Neuronal stem cell (in vitro differentiated cells): ENCODE data around the gene ITGB5.

ENCODE experiments used
- DNase-seq: peaks from one replicate; pipeline ENCODE4 v3.0.0-alpha.2; 2013; ENCODE audit warnings: low spot score
- H2AFZ ChIP-seq: one replicate; pipeline ENCODE4 v1.6.1; 2013; ENCODE audit warnings: mild to moderate bottlenecking, low read length, inconsistent platforms
- H2AK5ac ChIP-seq: 2 replicates; pipeline ENCODE4 v1.6.1; 2013; ENCODE audit warnings: low read depth, mild to moderate bottlenecking, inconsistent platforms, low read length, moderate library complexity, mixed read lengths
- H2BK120ac ChIP-seq: 2 replicates; pipeline ENCODE4 v1.6.1; 2013; ENCODE audit warnings: low read depth, mild to moderate bottlenecking, inconsistent platforms, low read length, moderate library complexity, mixed read lengths
- H2BK12ac ChIP-seq: one replicate; pipeline ENCODE4 v1.6.1; 2013; ENCODE audit warnings: low read length, inconsistent platforms
- H2BK15ac ChIP-seq: 2 replicates; pipeline ENCODE4 v1.6.1; 2013; ENCODE audit warnings: mild to moderate bottlenecking, low read length, inconsistent platforms, mixed read lengths
- H2BK5ac ChIP-seq: one replicate; pipeline ENCODE4 v1.6.1; 2013; ENCODE audit warnings: inconsistent platforms, mild to moderate bottlenecking, low read length, moderate library complexity
- H3K14ac ChIP-seq: one replicate; pipeline ENCODE4 v1.6.1; 2013; ENCODE audit warnings: low read length, inconsistent platforms
- H3K18ac ChIP-seq: 2 replicates; pipeline ENCODE4 v1.6.1; 2013; ENCODE audit warnings: low read length, inconsistent platforms
- H3K23ac ChIP-seq: 2 replicates; pipeline ENCODE4 v1.6.1; 2013; ENCODE audit warnings: low read depth, mild to moderate bottlenecking, mixed read lengths, low read length, inconsistent platforms; ENCODE audit not compliant: poor library complexity
- H3K27ac ChIP-seq: replicated peaks from 3 replicates; pipeline ENCODE4 v1.5.1; 2013; ENCODE audit warnings: low read length, inconsistent platforms
- H3K27me3 ChIP-seq, 3 experiments: 2 replicates each; pipeline ENCODE4 v1.6.1; 2013; ENCODE audit warnings: low read length in 3 of 3, mild to moderate bottlenecking in 2 of 3, inconsistent platforms in 1 of 3, low read depth in 1 of 3, mixed read lengths in 1 of 3, moderate library complexity in 1 of 3; ENCODE audit not compliant: control insufficient read depth in 3 of 3, insufficient read depth in 3 of 3
- H3K36me3 ChIP-seq, 2 donors: replicated peaks in 1 of 2; 2 replicates each; pipeline ENCODE4 v1.6.1; 2013; ENCODE audit warnings: low read length in 2 of 2; ENCODE audit not compliant: control insufficient read depth in 2 of 2, insufficient read depth in 2 of 2
- H3K4ac ChIP-seq: 2 replicates; pipeline ENCODE4 v1.6.1; 2013; ENCODE audit warnings: inconsistent platforms, mild to moderate bottlenecking, low read length, moderate library complexity
- H3K4me1 ChIP-seq, 2 donors: 1 replicate in 1 of 2; 2 replicates in 1 of 2; pipeline ENCODE4 v1.6.1; 2013; ENCODE audit warnings: low read length in 2 of 2, low read depth in 1 of 2; ENCODE audit not compliant: control insufficient read depth in 2 of 2, insufficient read depth in 1 of 2
- H3K4me2 ChIP-seq: one replicate; pipeline ENCODE4 v1.6.1; 2013; ENCODE audit warnings: mild to moderate bottlenecking, low read length, inconsistent platforms; ENCODE audit not compliant: insufficient read depth, poor library complexity, severe bottlenecking
- H3K4me3 ChIP-seq, 2 donors: 2 replicates each; pipeline ENCODE4 v1.5.1; 2013; ENCODE audit warnings: low read length in 2 of 2, mild to moderate bottlenecking in 2 of 2, inconsistent platforms in 1 of 2, moderate library complexity in 1 of 2
- H3K79me1 ChIP-seq: one replicate; pipeline ENCODE4 v1.6.1; 2013; ENCODE audit warnings: low read depth, mild to moderate bottlenecking, inconsistent platforms, low read length, moderate library complexity
- H3K9ac ChIP-seq: one replicate; pipeline ENCODE4 v1.6.1; 2013; ENCODE audit warnings: mild to moderate bottlenecking, low read depth, low read length, inconsistent platforms; ENCODE audit not compliant: poor library complexity
- H3K9me3 ChIP-seq, 2 donors: replicated peaks in 1 of 2; 2 replicates each; pipeline versions ENCODE3 to v1.6.1; 2013; ENCODE audit warnings: low read length in 2 of 2, mild to moderate bottlenecking in 2 of 2, inconsistent platforms in 1 of 2, low read depth in 1 of 2, mixed read lengths in 1 of 2, moderate library complexity in 1 of 2; ENCODE audit not compliant: control insufficient read depth in 2 of 2, insufficient read depth in 1 of 2
- H4K8ac ChIP-seq: one replicate; pipeline ENCODE4 v1.6.1; 2013; ENCODE audit warnings: low read depth, mild to moderate bottlenecking, inconsistent platforms, low read length, moderate library complexity
- H4K91ac ChIP-seq: one replicate; pipeline ENCODE4 v1.6.1; 2013; ENCODE audit warnings: low read length, low read depth, mild to moderate bottlenecking, inconsistent platforms; ENCODE audit not compliant: poor library complexity
- WGBS, 2 donors: extraction: QIAGEN DNeasy Blood & Tissue Kit; methylation state at CpG; one replicate each; pipeline ENCODE4 v1.1.7; 2013; ENCODE audit warnings: missing lambda C conversion rate in 2 of 2, mixed read lengths in 1 of 2; ENCODE audit not compliant: insufficient read length in 2 of 2, insufficient replicate concordance in 1 of 2; ENCODE audit errors: extremely low coverage in 2 of 2; 5-methylcytosine and 5-hydroxymethylcytosine counted together

Gene ITGB5

DNA sequence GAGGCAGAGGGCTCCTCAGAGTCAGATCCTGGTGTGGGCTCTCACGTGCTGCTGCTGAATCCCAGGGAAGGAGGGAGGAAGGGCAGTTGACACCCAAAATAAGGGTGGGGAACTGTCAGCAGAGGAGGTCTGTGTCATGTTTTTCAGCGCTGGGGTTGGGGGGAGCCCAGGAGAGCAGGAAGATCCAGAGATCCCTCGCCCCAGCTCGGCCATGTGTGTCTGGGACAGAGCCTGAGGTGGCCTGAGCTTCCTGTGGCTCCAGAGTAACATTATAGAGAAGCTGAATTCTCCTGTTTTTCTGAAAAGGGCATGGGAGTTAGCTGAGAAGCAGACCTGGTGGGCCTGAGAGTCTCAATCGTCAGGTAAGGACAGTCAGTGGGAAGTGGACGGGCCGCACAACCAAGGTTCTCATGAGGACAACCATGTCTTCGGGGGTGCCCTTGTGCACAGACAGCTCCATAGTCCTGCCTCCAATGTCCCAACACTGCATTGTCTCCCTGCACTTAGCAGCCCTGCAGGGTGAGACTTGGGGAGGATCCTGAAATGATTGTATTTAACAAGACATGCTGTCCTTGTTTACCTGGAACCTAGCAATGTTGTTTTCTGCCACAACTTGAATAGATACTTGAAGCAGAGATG, 138.5 kb downstream of the ITGB5 start:
- WGBS, 2 donors: no CpG with 5 or more reads among the region's 8 CpGs
- peak overlapping the region; percentile 6 for H2BK12ac ChIP-seq

DNA sequence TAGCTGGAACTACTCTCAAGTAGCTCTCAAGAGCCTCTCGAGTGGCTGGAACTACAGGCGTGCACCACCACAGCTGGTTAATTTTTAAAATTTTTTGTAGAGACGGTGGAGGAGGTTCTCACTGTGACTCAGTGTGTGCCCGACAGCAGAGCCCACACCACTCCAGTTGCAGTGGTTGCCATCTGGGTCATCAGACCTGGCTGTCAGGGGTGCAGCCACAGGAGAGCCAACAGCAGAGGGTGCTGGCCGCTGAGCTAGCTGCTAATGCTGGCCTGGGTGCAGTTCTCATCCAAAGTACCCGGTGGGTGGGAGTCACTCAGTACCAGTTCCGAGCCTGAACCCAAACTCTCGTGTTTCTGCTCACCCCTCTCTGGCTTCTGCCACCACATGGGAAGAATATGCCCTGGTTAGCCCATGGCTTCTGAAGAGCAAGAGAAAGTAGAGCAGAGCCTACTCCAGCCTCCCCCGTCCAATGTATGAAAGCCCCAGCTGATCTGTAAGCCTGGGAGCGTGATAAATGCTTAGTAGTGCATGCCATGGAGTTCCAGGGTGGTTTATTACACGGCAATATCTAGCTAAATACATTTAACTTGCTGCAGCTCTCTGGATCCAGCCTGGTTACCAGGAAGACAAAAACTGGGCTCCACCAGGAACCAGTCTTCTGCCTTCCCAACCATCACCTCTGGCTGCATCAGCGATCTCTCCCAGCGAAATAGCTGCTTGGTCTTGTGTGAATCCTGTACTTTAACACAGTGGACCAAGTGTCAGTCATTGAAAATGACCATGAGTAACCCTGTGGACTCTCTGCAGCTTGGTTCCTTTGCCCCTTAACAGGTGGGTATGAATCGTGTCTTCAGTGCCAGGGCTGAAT, 139.8 kb downstream of the ITGB5 start:
- no peak overlapping the region for H4K8ac ChIP-seq
- no peak overlapping the region for H3K23ac ChIP-seq
- H3K18ac ChIP-seq: no peak overlapping the region
- no peak overlapping the region for H2BK120ac ChIP-seq
- no peak overlapping the region for H3K9ac ChIP-seq
- no peak for DNase-seq
- no peak overlapping the region for H2BK5ac ChIP-seq
- H3K4me3 ChIP-seq: peak overlapping the region in 1 of 2 donors; percentile 51
- H3K14ac ChIP-seq: no peak overlapping the region
- peaks cover 17 to 50% of the 10 kb centered on the region in 2 donors for H3K36me3 ChIP-seq
- H2AK5ac ChIP-seq: no peak overlapping the region
- H3K4me1 ChIP-seq: peaks cover 0 to 1% of the 10 kb centered on the region in 2 donors
- no peak overlapping the region for H3K27ac ChIP-seq
- H3K9me3 ChIP-seq: no peaks in the 10 kb centered on the region
- H3K4me2 ChIP-seq: no peak overlapping the region
- H2BK15ac ChIP-seq: no peak overlapping the region
- no peak overlapping the region for H4K91ac ChIP-seq
- no peaks in the 10 kb centered on the region for H3K79me1 ChIP-seq
- no peak overlapping the region for H2BK12ac ChIP-seq
- no peak overlapping the region for H2AFZ ChIP-seq
- H3K27me3 ChIP-seq: no peaks in the 10 kb centered on the region
- WGBS, 2 donors: no CpG with 5 or more reads among the region's 14 CpGs
- no peak overlapping the region for H3K4ac ChIP-seq

More for the DNA sequence above, 138.5 kb downstream of the ITGB5 start:
- peak overlapping the region; percentile 0 for H3K27ac ChIP-seq
- no peak overlapping the region for H2BK120ac ChIP-seq
- peaks cover 0 to 1% of the 10 kb centered on the region in 2 donors for H3K4me1 ChIP-seq
- H3K4me3 ChIP-seq: peak overlapping the region in 1 of 2 donors; percentile 12
- H4K91ac ChIP-seq: no peak overlapping the region
- no peaks in the 10 kb centered on the region for H3K79me1 ChIP-seq
- DNase-seq: no peak
- no peaks in the 10 kb centered on the region for H3K9me3 ChIP-seq
- H3K9ac ChIP-seq: no peak overlapping the region
- H2AK5ac ChIP-seq: no peak overlapping the region
- H2BK5ac ChIP-seq: no peak overlapping the region
- H2AFZ ChIP-seq: no peak overlapping the region
- H3K14ac ChIP-seq: no peak overlapping the region
- H2BK15ac ChIP-seq: no peak overlapping the region
- no peak overlapping the region for H3K23ac ChIP-seq
- no peak overlapping the region for H4K8ac ChIP-seq
- H3K18ac ChIP-seq: no peak overlapping the region
- H3K4me2 ChIP-seq: no peak overlapping the region
- H3K4ac ChIP-seq: no peak overlapping the region
- H3K27me3 ChIP-seq: no peaks in the 10 kb centered on the region
- peaks cover 17 to 41% of the 10 kb centered on the region in 2 donors for H3K36me3 ChIP-seq

DNA sequence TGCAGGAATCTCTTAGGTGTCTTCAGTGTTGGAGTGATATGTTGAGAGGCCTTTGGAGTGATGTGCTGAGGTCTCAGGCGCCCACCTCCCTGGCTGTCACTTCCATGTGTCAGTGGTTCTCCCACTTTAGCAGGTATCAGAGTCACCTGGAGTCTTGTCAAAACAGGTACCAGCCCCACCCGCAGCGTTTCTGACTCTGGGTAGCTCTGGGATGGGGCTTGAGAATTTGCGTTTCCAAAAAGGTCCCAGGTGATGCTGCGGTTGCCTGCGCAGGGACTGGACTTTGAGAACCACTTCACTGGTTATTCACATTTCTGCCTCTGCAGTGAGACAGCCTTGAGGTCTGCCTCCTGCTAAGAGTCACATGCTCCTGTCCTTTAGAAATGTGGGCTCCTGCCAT, 141.4 kb downstream of the ITGB5 start:
- Histone ChIP-seq H2BK120ac (no peak overlapping the region), H3K4me2 (no peak overlapping the region), H3K27me3 (no peaks in the 10 kb centered on the region), H2BK15ac (no peak overlapping the region), H2BK12ac (no peak overlapping the region), H3K4me3 (no peak overlapping the region), H3K9ac (no peak overlapping the region), H3K18ac (no peak overlapping the region), H4K8ac (no peak overlapping the region), H3K27ac (no peak overlapping the region), H3K36me3 (peaks cover 21 to 66% of the 10 kb centered on the region in 2 donors), H2AK5ac (no peak overlapping the region), H2BK5ac (no peak overlapping the region), H3K4ac (no peak overlapping the region), H2AFZ (no peak overlapping the region), H3K23ac (no peak overlapping the region), H3K4me1 (peaks cover 0 to 1% of the 10 kb centered on the region in 2 donors), H4K91ac (no peak overlapping the region), H3K9me3 (no peaks in the 10 kb centered on the region), H3K79me1 (no peaks in the 10 kb centered on the region), H3K14ac (no peak overlapping the region)
- WGBS, 2 donors: no CpG with 5 or more reads among the region's 6 CpGs
- DNase-seq: no peak

DNA sequence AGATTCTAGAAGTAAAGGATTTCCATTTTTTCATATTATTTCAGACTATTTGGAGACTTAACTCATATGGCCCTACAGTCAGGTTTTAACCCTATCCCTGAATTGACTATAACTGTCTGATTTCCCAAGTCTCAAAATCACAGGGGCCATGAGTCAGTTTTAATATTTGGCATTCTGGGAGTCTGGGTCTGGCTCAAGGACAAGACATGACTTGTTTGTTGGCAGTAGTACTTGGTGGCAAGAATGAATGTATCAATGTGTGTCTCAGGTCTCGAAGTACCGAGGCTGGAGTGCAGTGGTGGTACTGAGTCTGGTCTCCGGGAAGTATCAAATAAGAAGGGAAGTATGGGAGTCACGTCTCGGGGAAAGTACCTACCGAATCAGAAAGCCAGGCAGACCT, 146.1 kb downstream of the ITGB5 start:
- Histone ChIP-seq H3K9me3 (no peaks in the 10 kb centered on the region), H3K27me3 (no peaks in the 10 kb centered on the region), H3K23ac (no peak overlapping the region), H2AK5ac (no peak overlapping the region), H4K8ac (no peak overlapping the region), H2AFZ (no peak overlapping the region), H3K18ac (no peak overlapping the region), H3K27ac (no peak overlapping the region), H3K4me3 (no peak overlapping the region), H2BK120ac (no peak overlapping the region), H2BK15ac (no peak overlapping the region), H3K14ac (no peak overlapping the region), H3K36me3 (peaks cover 32 to 95% of the 10 kb centered on the region in 2 donors), H3K4me2 (no peak overlapping the region), H3K4ac (no peak overlapping the region), H3K9ac (no peak overlapping the region), H2BK12ac (no peak overlapping the region), H3K79me1 (no peaks in the 10 kb centered on the region), H4K91ac (no peak overlapping the region), H2BK5ac (no peak overlapping the region), H3K4me1 (no peaks in the 10 kb centered on the region)
- WGBS, 2 donors: no CpG with 5 or more reads among the region's 6 CpGs
- DNase-seq: no peak
